Measurements from ENCODE around the gene SIRT6.
"Not testable (repeated sequence)": the region's sequence is repeated elsewhere in the genome, so short reads cannot be mapped to it uniquely, and the experiment has no call there.

The SIRT6 gene

DNA sequence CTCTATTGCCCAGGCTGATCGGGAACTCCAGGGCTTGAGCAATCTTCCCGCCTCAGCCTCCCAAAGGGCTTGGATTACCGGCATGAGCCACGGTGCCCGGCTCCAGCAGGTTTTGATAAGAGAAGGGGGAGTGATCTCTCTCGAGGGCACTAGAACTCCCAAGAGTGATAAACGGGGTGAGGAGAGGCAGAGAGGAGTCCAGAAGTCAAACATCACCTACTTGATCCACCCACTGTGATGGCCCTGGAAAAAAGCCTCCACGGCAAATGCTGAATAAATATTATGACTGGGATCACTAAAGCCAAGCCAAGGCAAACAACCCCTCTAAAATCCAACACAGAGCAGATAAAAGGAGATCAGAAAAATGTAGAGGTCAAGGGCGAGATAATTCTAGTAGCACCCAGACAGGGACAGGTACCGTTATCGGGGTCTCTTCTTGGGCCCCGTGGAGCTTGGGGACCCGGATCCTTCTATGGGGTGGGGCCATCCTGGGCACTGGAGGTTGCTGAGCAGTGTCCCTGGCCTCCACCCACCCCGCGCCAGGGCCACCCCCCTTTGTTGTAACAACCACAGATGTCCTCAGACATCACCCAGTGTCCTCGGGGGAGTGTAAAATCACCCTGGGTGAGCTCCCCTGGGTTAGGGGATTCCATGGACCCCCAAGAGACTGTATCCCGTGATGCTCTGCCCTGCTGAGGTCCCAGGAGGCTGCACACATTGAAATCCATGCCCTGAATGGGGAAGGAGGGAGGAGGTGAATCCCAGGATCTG, 32.7 kb downstream of the SIRT6 start:
- DNase-seq (ENCODE audit: extremely low spot score) = no peak
- ChIA-PET CTCF (interaction anchor here (0.7 kb wide), 1 partner anchor 10 kb away, joined by 3 read pairs; no protein-coding TSS in a partner anchor), POLR2A (no interaction called here)
- TF ChIP-seq SP1 (IDR thresholded peaks at IDR 0.05) (no peak), BHLHE40 (IDR thresholded peaks at IDR 0.05; ENCODE audit: borderline replicate concordance) (no peak), FOXM1 (IDR thresholded peaks at IDR 0.05; ENCODE audit: borderline replicate concordance) (no peak), ARNT (IDR thresholded peaks at IDR 0.05) (no peak), NFRKB (IDR thresholded peaks at IDR 0.05) (no peak)

DNA sequence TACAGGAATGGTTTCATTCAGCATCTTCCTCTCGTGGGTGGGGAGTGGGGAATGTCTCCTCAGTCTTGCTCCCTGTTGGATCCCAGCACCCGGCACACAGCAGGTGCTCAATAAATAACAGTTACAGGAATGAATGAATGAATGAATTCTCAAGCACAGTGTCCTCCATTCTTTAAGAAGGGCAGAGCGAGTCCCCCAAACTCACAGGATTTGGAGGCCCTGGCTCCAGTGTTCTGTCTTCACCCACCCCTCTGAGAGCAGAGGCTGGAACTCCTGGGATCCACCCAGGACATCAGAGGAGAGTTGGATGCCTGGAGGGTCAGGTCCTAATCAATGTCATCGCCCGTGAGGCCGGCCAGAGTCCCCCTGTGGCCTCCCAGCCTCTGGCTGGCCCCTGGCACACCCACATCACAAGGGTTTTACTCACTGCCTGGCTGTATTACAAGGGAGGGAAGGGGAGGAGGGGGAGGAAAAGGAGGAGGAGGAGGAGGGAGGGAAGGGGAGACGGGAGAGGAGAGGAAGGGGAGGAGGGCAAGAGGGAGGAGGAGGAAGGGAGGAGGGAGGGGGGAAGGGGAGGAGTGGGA, 37.6 kb downstream of the SIRT6 start:
- ChIA-PET POLR2A (no interaction called here), CTCF (no interaction called here)
- no peak for DNase-seq (ENCODE audit: extremely low spot score)
- TF ChIP-seq TARDBP (IDR thresholded peaks at IDR 0.05) (no peak), CTBP1 (IDR thresholded peaks at IDR 0.05; ENCODE audit: borderline replicate concordance) (no peak), NFRKB (IDR thresholded peaks at IDR 0.05) (no peak), LEF1 (IDR thresholded peaks at IDR 0.05; ENCODE audit: borderline replicate concordance) (no peak), SUZ12 (IDR thresholded peaks at IDR 0.05) (no peak), ARNT (IDR thresholded peaks at IDR 0.05) (no peak), ZNF384 (IDR thresholded peaks at IDR 0.05) (no peak), BHLHE40 (IDR thresholded peaks at IDR 0.05; ENCODE audit: borderline replicate concordance) (no peak), L3MBTL2 (conservative IDR thresholded peaks at IDR 0.05) (no peak), FOXK2 (IDR thresholded peaks at IDR 0.05) (no peak), HDGF (IDR thresholded peaks at IDR 0.05; ENCODE audit: borderline replicate concordance) (no peak), SP1 (IDR thresholded peaks at IDR 0.05) (no peak), ELF4 (IDR thresholded peaks at IDR 0.05) (no peak), FOXM1 (IDR thresholded peaks at IDR 0.05; ENCODE audit: borderline replicate concordance) (no peak), FOXA1 (IDR thresholded peaks at IDR 0.05) (no peak)
- TF ChIP-seq, protein P1, sequence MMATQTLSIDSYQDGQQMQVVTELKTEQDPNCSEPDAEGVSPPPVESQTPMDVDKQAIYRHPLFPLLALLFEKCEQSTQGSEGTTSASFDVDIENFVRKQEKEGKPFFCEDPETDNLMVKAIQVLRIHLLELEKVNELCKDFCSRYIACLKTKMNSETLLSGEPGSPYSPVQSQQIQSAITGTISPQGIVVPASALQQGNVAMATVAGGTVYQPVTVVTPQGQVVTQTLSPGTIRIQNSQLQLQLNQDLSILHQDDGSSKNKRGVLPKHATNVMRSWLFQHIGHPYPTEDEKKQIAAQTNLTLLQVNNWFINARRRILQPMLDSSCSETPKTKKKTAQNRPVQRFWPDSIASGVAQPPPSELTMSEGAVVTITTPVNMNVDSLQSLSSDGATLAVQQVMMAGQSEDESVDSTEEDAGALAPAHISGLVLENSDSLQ (IDR thresholded peaks at IDR 0.05) = no peak

DNA sequence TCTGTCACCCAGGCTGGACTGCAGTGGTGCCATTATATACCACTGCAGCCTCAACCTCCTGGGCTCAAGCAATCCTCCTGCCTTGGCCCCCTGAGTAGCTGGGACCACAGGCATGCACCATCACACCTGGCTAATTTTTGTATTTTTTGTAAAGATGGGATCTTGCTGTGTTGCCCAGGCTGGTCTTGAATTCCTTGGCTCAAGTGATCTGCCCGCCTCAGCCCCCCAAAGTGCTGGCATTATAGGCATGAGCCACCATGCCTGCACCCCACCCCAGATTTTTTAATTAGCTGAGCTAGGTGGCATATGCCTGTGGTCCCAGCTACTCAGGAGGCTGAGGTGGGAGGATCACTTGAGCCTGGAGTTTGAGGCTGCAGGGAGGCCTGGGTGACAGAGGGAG, 39.4 kb downstream of the SIRT6 start:
- CTCF ChIA-PET = interaction anchor here (0.7 kb wide), 1 partner anchor 32 kb away, joined by 3 read pairs; no protein-coding TSS in a partner anchor
- DNase-seq (ENCODE audit: extremely low spot score); POLR2A ChIA-PET: not testable (repeated sequence)

DNA sequence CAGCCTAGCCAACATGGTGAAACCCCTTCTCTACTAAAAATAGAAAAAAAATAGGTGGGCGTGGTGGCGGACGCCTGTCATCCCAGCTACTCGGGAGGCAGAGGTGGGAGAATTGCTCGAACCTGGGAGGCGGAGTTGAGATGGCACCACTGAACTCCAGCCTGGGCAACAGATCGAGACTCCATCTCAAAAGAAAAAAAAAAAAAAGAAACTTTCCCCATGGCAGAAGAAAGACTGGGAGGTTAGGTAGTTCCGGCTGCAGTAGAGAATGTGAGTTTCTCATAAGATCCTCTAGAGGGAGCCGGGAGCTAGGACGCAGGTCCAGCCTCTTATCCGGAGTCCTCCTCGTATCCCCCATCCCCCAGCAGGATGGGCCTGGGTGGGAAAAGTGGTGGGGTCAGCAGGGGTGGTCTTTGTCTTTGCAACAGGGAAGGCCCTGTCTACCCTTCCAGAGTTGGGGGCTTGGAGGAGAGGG, 42.1 kb downstream of the SIRT6 start:
- peak; percentile 85 for DNase-seq (ENCODE audit: extremely low spot score)
- ChIA-PET CTCF (interaction anchor here (0.6 to 1.6 kb wide), 15 partner anchors 8 to 437 kb away, joined by 3 to 18 read pairs (median 4); no protein-coding TSS in a partner anchor), POLR2A (interaction anchor here (1.1 to 1.4 kb wide), 3 partner anchors 16 to 155 kb away, joined by 3 to 4 read pairs (median 4); partner anchors contain the start of gene EEF2)
- TF ChIP-seq ZNF384 (IDR thresholded peaks at IDR 0.05) (peak; percentile 89), FOXK2 (IDR thresholded peaks at IDR 0.05) (no peak), ARNT (IDR thresholded peaks at IDR 0.05) (no peak), SP1 (IDR thresholded peaks at IDR 0.05) (no peak), FOXM1 (IDR thresholded peaks at IDR 0.05; ENCODE audit: borderline replicate concordance) (no peak), HDGF (IDR thresholded peaks at IDR 0.05; ENCODE audit: borderline replicate concordance) (no peak), LEF1 (IDR thresholded peaks at IDR 0.05; ENCODE audit: borderline replicate concordance) (no peak), SUZ12 (IDR thresholded peaks at IDR 0.05) (no peak)

DNA sequence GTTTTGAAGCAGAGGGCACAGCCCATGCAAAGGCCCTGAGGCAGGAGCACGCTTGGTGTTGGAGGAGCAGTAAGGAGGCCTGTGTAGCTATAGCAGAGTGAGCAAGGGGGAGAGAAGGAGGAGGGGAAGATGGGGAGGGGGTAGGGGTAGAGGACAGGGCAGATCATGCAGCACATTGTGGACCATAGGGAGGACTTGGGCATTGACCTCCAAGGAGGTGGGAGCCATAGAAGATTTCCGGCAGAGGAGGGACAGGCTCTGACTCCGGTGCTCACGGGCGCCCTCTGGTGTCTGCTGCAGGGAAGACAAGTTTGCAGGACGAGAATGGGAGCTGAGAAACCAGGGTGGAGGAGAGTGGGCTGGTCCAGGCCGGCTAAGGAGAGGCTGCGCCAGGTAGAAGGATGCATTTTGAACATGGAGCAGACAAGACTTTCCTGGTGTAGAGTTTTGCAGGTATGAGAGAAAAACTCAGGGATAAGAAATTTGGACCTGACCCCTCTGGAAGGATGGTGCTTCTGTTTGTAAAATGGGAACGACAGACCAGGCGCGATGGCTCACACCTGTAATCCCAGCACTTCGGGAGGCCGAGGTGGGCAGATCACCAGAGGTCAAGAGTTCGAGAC, 42.6 kb downstream of the SIRT6 start:
- peak; percentile 91 for DNase-seq (ENCODE audit: extremely low spot score)
- TF ChIP-seq HDGF (IDR thresholded peaks at IDR 0.05; ENCODE audit: borderline replicate concordance) (no peak), TARDBP (IDR thresholded peaks at IDR 0.05) (no peak), CTBP1 (IDR thresholded peaks at IDR 0.05; ENCODE audit: borderline replicate concordance) (no peak), ZNF384 (IDR thresholded peaks at IDR 0.05) (no peak), ARNT (IDR thresholded peaks at IDR 0.05) (no peak), L3MBTL2 (conservative IDR thresholded peaks at IDR 0.05) (no peak), SUZ12 (IDR thresholded peaks at IDR 0.05) (no peak), FOXK2 (IDR thresholded peaks at IDR 0.05) (no peak), FOXM1 (IDR thresholded peaks at IDR 0.05; ENCODE audit: borderline replicate concordance) (no peak), BHLHE40 (IDR thresholded peaks at IDR 0.05; ENCODE audit: borderline replicate concordance) (no peak), ELF4 (IDR thresholded peaks at IDR 0.05) (no peak), SP1 (IDR thresholded peaks at IDR 0.05) (no peak), NFRKB (IDR thresholded peaks at IDR 0.05) (no peak)
- TF ChIP-seq, protein P1 (IDR thresholded peaks at IDR 0.05) = no peak
- ChIA-PET POLR2A (interaction anchor here (1.1 to 1.4 kb wide), 3 partner anchors 15 to 155 kb away, joined by 3 to 4 read pairs (median 4); partner anchors contain the start of gene EEF2), CTCF (interaction anchor here (0.6 to 1.6 kb wide), 13 partner anchors 9 to 65 kb away, joined by 3 to 18 read pairs (median 3); no protein-coding TSS in a partner anchor)

DNA sequence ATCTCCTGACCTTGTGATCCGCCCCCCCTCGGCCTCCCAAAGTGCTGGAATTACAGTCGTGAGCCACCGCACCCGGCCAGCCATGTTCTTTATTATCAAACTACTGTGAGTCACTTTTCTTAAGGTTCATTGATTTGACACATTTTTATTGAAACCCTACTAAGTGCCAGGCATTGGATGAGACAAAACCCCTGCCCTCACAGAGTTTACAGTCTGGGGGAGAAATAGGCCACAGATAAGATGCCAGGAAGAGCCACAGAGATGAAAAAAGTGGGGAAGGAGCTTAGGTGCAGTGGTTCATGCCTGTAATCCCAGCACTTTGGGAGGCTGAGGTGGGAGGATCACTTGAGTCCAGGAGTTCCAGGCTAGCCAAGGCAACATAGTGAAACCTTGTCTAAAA, 43.9 kb downstream of the SIRT6 start:
- ChIA-PET CTCF (no interaction called here), POLR2A (no interaction called here)

More for the DNA sequence above, 43.9 kb downstream of the SIRT6 start:
- no peak for DNase-seq (ENCODE audit: extremely low spot score)
- no peak for TF ChIP-seq FOXA1 (IDR thresholded peaks at IDR 0.05)
- TF ChIP-seq L3MBTL2 (conservative IDR thresholded peaks at IDR 0.05) = no peak
- TF ChIP-seq LEF1 (IDR thresholded peaks at IDR 0.05; ENCODE audit: borderline replicate concordance) = no peak

Measured in HEK293T (cell line).